HS-27A (cell line): ENCODE measurements around the gene CDKAL1.
"Not testable (repeated sequence)": the region's sequence is repeated elsewhere in the genome, so short reads cannot be mapped to it uniquely, and the experiment has no call there.

Source experiments
- DNase-seq: peaks from one replicate; pipeline ENCODE4 v3.0.0-alpha.2; 2012; ENCODE audit warnings: low read depth, missing footprints

The CDKAL1 gene

DNA sequence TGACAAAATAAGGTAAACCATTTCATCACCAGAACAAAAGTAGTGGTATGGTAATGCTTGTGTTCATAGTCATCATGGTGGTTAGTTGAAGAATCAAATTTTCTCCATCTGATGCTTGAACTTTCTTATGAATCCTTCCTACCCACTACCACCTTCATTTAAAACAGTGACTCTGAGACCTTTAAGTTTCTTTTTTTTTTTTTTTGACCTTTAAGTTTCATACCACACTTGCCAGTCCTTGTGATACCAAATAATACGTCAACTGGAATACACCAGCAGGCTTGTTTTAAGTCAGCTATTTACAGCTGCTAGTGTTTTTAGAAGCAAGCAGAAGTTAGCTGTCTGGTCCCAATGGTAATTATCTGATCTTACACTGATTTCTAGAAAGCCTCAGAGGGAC, 645.9 kb downstream of the CDKAL1 start:
- DNase-seq: no peak

DNA sequence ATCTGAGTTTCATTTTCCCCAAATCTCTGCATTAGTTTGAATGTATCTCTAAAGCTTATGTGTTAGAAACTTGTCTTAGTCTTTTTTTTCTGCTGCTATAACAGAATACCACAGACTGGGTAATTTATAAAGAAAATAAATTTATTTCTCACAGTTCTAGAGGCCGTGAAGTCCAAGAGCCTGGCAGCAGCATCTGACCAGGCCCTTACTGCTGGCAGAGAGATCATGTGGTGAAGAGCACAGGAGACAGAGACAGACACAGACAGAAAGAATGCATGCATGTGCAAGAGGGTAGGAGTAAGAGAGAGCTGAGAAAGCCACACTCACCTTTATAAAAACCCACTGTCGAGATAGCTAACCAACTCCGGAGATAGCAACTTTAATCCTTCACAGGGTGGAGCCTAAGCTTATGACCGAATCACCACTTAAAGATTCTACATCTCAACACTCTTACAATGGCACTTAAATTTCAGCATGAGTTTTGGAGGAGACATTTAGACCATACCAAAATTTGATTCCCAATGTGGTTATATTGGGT, 646.6 kb downstream of the CDKAL1 start:
- DNase-seq: no peak

DNA sequence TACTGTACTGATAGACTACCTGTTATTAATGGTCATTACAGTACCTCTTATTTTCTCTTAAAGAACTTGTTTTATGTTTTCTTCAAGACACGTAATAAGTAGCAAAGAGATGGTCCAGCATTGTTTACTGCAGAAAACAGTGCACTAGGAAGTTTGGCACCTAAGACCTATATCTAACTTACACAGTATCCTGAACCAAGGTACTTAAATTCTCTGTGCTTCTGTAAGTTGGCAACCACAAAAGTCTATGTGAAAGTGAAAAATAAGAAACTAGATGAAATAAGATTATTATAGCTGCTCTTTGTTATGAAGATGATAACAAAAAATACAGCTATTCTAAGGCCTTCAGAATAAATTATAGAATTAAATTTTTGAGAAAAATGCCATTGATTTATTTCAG, 647.6 kb downstream of the CDKAL1 start:
- no peak for DNase-seq

- DNase-seq: no peak
Observed at GRCh38 chr6:21182589-21182988, 648.3 kb downstream of the CDKAL1 start.

DNA sequence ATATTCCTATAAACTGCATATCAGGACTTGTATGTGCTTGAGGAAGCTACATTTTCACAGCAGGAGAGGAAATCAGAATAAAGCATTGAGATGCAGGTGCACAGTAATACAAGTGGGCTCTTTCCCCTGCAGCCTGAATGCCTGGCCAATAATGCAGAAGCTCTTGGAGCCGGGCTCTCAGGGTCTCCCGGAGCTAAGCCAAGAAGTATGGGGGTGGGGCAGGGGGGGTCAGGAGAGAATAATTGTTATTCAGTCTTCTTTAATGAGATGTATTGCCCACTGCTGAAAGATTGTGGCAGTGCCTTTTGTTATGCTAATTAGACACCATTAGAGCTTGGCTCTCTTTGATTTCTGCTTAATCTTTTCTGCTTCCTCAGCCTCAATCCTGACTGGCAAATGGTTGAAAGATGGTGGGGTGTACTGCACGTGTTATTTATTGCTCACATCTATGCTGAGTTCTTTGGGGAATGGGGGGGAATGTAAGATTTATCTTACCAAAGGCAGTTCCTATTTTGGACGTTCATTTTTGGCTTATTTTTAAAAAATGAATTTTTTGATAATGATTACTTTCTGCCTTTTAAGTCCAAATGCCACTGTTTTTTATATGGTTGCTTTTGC, 651.7 kb downstream of the CDKAL1 start:
- no peak for DNase-seq

DNA sequence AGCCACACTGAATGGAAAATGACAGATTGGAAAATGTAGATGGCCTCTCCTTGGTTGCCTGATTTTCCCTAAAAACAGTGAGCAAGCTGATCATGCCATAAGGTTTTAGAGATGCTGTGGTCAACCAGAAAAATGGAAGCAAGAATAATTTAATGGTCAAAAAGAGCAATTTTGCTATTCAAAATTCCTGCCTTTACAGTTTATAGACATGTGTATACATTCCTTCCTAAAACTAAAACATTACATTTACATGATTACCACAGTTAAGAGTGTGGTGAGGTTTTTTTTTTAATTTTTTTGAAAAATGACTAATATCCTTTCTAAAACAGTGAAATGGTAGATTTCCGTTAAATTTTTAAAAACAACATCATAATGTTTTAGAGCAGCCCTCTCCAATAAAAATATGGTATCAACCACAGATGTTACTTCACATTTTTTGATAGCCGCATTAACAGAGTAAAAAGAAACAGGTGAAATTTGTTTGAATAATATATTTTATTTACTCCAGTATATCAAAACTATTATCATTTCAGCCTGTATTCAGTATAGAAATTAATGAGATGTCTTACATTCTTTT, 652.3 kb downstream of the CDKAL1 start:
- DNase-seq: peak; percentile 22

DNA sequence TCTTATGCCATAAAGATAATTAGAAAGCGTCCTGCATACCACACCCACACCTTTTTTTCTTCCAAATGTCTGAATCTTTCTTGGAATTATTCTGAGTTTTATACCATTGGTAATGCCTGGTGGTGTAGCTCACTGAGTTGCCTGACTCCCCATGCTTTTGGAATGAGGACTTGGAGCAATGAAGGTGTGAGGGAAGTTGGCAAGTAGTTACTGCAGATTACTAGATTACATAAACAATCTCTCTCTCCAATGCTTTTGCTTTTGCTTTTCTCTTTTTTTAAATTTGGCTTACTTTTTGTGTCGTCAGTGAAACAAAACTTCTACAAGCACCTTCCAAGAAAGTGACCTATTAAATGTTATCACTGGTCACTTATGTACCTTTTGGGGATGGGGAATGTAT, 653.2 kb downstream of the CDKAL1 start:
- no peak for DNase-seq

GRCh38 chr6:21188505-21189223, 654.4 kb downstream of the CDKAL1 start:
- no peak for DNase-seq

DNA sequence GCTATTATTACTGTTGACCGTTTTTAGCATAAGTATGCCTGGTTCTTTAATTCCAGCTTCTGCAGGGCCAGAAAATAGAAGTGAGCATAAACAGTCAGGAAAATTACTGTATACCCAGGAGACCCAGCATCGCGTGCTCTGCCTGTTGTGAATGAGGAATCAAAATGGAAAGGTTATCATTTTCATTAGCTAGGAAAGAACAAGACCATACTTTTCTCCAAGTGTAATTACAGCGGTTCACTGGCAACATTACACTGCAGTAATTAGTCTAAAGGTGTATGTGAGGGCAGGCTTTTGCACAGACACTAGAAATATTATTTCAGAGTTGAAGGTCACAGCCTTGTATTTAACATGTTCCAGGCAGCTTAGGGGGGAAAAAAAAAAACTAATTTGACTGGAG, 655.5 kb downstream of the CDKAL1 start:
- DNase-seq: no peak

GRCh38 chr6:21190701-21191100, 656.4 kb downstream of the CDKAL1 start:
- DNase-seq: no peak

DNA sequence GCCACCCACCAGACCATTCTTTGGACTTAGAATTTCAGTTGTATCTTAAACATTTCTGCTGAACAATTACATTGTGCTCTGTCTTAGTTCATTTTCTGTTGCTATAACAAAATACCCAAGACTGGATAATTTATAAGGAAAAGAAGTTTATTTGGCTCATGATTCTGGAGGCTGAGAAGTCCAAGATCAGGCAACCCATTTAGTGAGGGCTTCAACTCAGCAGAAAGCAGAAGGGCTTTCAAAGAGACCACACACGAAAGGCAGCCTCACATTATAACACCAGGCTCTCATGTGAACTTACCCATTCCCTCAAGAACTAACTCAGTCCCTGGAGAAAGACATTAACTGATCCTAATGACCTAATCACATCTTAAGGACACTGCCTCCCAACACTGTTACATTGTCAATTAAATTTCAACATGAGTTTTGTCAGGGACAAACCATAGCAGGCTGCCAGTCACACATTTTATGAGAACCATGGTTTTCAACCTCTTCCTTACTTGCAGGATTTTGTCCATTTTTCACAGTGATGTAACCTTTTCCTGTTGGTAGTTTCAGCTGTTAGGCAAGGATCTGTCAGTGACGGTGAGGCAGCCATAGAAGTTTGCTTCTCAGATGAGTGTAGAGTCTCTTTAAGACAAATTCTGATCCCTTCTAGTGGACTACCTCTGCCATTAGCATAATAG, 659.7 kb downstream of the CDKAL1 start:
- DNase-seq: no peak

DNA sequence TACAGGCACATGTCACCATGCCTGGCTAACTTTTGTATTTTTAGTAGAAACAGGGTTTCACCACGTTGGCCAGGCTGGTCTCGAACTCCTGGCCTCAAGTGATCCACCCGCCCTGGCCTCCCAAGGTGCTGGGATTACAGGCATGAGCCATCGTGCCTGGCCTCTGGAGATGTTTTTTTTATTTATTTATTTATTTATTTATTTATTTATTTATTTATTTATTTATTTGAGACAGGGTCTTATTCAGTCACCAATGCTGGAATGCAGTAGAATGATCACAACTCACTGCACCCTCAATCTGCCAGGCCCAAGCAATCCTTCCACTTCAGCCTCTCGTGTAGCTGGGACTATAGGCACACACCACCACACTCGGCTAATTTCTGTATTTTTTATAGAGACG, 661.0 kb downstream of the CDKAL1 start:
- DNase-seq: not testable (repeated sequence)

GRCh38 chr6:21198032-21198640, 663.9 kb downstream of the CDKAL1 start:
- DNase-seq: no peak

DNA sequence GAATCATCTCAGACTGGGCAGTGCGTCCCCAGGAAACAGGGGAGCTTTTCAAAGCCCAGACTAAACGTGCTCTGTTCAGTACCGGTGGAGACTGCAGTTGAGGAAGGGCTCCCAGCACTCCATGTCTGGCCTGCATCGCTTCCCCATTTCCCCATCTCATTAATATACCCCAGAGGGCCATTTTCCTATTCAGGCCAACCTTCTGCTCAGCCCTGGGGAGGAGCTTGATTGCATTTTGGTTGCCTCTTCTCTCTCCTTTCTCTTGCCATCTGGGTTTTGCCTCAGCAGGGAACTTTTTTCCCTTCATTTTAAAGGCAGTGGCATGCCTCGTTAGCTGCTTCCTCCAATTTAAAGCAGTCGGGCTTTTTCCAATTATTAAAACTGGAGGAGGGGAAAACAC, 665.0 kb downstream of the CDKAL1 start:
- DNase-seq: no peak

DNA sequence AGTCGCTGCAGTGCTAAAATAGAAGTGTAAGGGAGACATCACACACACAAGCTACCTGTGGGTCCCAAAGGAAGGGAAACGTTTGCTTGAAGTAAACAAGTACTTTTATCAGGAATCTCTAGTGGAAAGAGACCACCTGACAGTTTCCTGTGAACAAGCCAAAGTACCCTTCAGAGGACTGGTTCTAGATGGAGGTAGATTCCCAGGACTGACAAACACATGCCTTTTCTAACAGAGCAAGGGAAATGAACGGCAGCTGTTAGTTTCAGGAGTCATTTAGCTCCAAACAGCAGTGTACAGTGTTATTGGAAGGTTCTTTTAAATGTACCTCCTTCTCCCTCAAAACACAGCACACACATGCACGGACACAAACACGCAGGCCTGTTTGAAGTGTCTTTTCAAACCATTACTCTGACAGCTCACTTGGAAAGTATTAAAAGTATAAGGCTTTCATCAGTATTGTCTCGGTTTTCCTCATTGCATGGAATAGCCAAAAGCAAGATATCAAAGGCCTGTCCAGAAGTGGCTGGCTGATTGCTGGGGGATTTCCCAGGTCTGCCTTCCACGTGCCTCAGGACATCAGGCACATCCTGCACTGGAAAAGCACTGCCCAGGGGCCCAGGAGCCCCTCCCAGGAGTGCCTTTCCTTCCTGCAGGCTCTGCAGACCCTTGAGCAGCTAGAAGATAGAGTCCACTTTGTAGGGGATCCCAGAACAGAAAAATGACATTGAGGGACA, 666.0 kb downstream of the CDKAL1 start:
- no peak for DNase-seq

GRCh38 chr6:21201187-21201586, 666.9 kb downstream of the CDKAL1 start:
- no peak for DNase-seq

GRCh38 chr6:21201637-21202350, 667.5 kb downstream of the CDKAL1 start:
- DNase-seq: no peak

GRCh38 chr6:21202521-21202920, 668.3 kb downstream of the CDKAL1 start:
- DNase-seq: no peak

- DNase-seq: no peak
Observed at GRCh38 chr6:21204951-21205350, 670.7 kb downstream of the CDKAL1 start.

DNA sequence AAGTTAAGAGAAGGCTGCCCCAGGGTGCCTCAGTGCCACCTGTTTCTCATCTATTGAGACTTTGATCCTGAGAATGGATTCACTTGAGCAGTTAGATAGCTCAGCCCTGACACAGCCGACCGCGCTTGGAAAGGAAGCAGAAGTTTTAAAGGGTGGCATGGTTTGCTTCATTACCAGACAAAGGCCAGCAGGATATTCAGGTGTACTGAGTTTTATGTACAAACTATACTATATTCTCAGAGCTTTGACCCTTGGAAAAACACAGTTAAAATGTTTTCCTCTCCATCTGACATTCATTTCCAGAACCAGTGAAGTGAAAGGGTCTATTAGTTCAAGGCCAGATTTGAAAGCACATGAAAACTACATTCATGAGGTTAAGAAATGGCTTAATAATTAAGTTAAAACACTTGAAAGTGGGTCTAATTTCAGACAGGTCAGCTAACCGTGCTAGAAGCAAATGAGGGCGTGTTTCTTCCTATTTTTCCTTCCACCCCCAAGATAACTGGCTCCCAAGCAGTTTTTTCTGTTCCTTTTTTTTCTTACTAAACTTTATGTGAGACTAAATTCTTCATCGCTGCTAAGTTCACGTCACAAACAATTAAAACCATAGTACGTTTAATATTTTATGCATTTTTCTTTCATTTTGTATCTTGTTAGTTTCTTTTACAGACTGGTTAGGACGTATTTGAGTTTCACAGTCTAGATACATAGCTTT, 674.0 kb downstream of the CDKAL1 start:
- DNase-seq: no peak
